Skeletal muscle tissue (tissue), 4 donors: ENCODE data around the gene DIS3L2. TPM values are rescaled to one million over a fixed set of nuclear protein-coding genes. Genes with fewer than 3 reads are reported as not detected.

Experiments used
- H3K27ac ChIP-seq: one replicate; pipeline ENCODE4 v1.7.0; 2013; ENCODE audit warnings: mild to moderate bottlenecking, low read depth, low read length, inconsistent platforms
- H3K27me3 ChIP-seq, 3 donors: one replicate each; pipeline ENCODE4 v1.7.0; 2013; ENCODE audit warnings: low read length in 3 of 3; ENCODE audit not compliant: control insufficient read depth in 3 of 3, insufficient read depth in 3 of 3
- H3K36me3 ChIP-seq, 3 donors: one replicate each; pipeline ENCODE4 v1.7.0; 2013; ENCODE audit warnings: low read length in 3 of 3; ENCODE audit not compliant: control insufficient read depth in 3 of 3, insufficient read depth in 3 of 3
- H3K4me1 ChIP-seq, 3 donors: one replicate each; pipeline ENCODE4 v1.7.0; 2013; ENCODE audit warnings: low read length in 3 of 3, mild to moderate bottlenecking in 3 of 3; ENCODE audit not compliant: control insufficient read depth in 3 of 3, insufficient read depth in 3 of 3
- H3K4me3 ChIP-seq, 3 donors: one replicate each; pipeline ENCODE4 v1.7.0; 2013; ENCODE audit warnings: low read length in 3 of 3
- H3K9ac ChIP-seq, 3 donors: one replicate each; pipeline ENCODE4 v1.7.0; 2013; ENCODE audit warnings: low read length in 3 of 3, mild to moderate bottlenecking in 3 of 3, moderate library complexity in 2 of 3, low read depth in 1 of 3
- H3K9me3 ChIP-seq, 3 donors: one replicate each; pipeline ENCODE4 v1.7.0; 2013; ENCODE audit warnings: low read length in 3 of 3; ENCODE audit not compliant: control insufficient read depth in 3 of 3
- total RNA-seq: library from RNA; depleted of rRNA; stranded (reverse); fragments of >200 nt; gene quantifications from one replicate; pipeline ENCODE4 v1.2.3, GENCODE V29; 2014
- donor health status: Osteomylitis.

Gene DIS3L2
- total RNA-seq, 1 donor from 2014 or later, result 24.0 TPM

DNA sequence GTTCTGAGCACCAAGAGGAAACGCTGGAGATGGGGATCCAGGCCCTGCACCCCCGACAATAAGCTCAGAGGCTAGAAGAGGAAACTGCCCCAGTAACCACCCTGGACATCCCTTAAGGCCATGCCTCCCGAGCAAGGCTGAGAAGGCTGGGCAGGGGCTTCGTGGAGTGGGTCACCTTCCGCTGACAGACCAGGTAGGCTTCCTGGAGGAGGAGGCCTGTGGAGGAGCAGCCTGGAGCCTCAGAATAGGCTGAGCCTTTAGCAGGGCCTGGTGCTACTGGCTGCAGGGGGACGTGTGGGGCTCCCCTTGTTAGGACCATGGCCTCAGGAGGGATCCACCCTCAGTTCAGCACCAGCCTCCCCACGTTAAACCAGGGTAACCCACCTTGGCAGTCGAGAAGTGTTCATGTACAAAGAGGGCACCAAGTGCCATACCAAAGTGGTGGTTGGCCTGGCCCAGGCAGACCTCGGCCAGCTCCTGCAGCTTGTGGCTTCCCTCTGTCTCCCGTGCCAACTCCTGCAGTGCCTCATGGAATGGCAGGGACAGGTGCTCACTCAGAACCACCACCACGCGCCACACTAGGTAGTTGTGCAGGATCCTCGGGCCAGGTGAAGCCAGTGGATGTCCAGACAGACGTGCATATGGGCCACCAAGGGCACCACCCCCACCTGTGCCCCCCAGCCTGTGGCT, 388.6 kb downstream of the DIS3L2 start:
- Histone ChIP-seq H3K36me3 (no peaks in the 10 kb centered on the region), H3K4me3 (peak overlapping the region in 1 of 3 donors; percentile 6), H3K9ac (no peak overlapping the region), H3K27me3 (peaks cover 64 to 66% (median 64%) of the 10 kb centered on the region in 3 donors), H3K9me3 (no peaks in the 10 kb centered on the region), H3K27ac (no peak overlapping the region), H3K4me1 (peaks cover 6 to 19% (median 17%) of the 10 kb centered on the region in 3 donors)

GRCh38 chr2:232350804-232351685, 389.5 kb downstream of the DIS3L2 start:
- H3K27me3 ChIP-seq, result peaks cover 60 to 66% (median 64%) of the 10 kb centered on the region in 3 donors

GRCh38 chr2:232351686-232352510, 390.4 kb downstream of the DIS3L2 start:
- Histone ChIP-seq H3K27me3 (peaks cover 60 to 64% (median 64%) of the 10 kb centered on the region in 3 donors), H3K9ac (no peak overlapping the region), H3K4me1 (peaks cover 6 to 19% (median 17%) of the 10 kb centered on the region in 3 donors), H3K4me3 (no peak overlapping the region), H3K27ac (no peak overlapping the region), H3K9me3 (no peaks in the 10 kb centered on the region), H3K36me3 (no peaks in the 10 kb centered on the region)

More at GRCh38 chr2:232350804-232351685, 389.5 kb downstream of the DIS3L2 start:
- Histone ChIP-seq H3K36me3 (no peaks in the 10 kb centered on the region), H3K9ac (no peak overlapping the region), H3K9me3 (no peaks in the 10 kb centered on the region), H3K4me1 (peaks cover 6 to 19% (median 17%) of the 10 kb centered on the region in 3 donors), H3K4me3 (no peak overlapping the region), H3K27ac (no peak overlapping the region)

- H3K27ac ChIP-seq, result no peak overlapping the region
- no peaks in the 10 kb centered on the region for H3K36me3 ChIP-seq
- H3K4me1 ChIP-seq, result peaks cover 6 to 19% (median 17%) of the 10 kb centered on the region in 3 donors
- no peak overlapping the region for H3K4me3 ChIP-seq
- H3K9ac ChIP-seq, result no peak overlapping the region
- H3K27me3 ChIP-seq, result peaks cover 58 to 64% (median 60%) of the 10 kb centered on the region in 3 donors
- H3K9me3 ChIP-seq, result no peaks in the 10 kb centered on the region
Observed at GRCh38 chr2:232352511-232353091, 391.1 kb downstream of the DIS3L2 start.

- no peaks in the 10 kb centered on the region for H3K36me3 ChIP-seq
- H3K9ac ChIP-seq, result no peak overlapping the region
- H3K4me1 ChIP-seq, result peaks cover 6 to 19% (median 17%) of the 10 kb centered on the region in 3 donors
- no peak overlapping the region for H3K4me3 ChIP-seq
- H3K27me3 ChIP-seq, result peaks cover 58 to 63% (median 60%) of the 10 kb centered on the region in 3 donors
- no peaks in the 10 kb centered on the region for H3K9me3 ChIP-seq
- no peak overlapping the region for H3K27ac ChIP-seq
Observed at GRCh38 chr2:232353096-232353495, 391.6 kb downstream of the DIS3L2 start.

DNA sequence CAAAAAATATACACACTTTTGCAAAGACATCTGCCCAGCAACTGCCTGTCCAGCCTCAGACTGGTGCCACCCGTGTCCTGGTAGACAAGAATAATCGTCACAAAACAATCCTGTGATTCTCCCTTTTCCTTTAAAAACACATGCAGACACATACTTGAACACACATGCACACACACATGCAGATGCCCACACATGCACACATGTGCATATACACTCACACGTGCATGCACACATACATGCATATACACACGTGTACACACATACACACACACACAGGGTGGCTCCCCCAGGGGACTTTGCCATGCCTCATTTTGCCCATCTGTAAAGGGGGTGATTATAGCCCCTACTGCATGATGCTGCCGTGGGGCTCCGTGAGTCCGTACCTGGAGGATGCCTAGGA, 392.1 kb downstream of the DIS3L2 start:
- peaks cover 6 to 19% (median 17%) of the 10 kb centered on the region in 3 donors for H3K4me1 ChIP-seq
- H3K9ac ChIP-seq, result no peak overlapping the region
- no peaks in the 10 kb centered on the region for H3K36me3 ChIP-seq
- no peak overlapping the region for H3K27ac ChIP-seq
- H3K9me3 ChIP-seq, result no peaks in the 10 kb centered on the region
- H3K4me3 ChIP-seq, result no peak overlapping the region
- H3K27me3 ChIP-seq, result peaks cover 54 to 59% (median 58%) of the 10 kb centered on the region in 3 donors

GRCh38 chr2:232354069-232354468, 392.6 kb downstream of the DIS3L2 start:
- Histone ChIP-seq H3K4me3 (no peak overlapping the region), H3K36me3 (no peaks in the 10 kb centered on the region), H3K9ac (no peak overlapping the region), H3K9me3 (no peaks in the 10 kb centered on the region), H3K27ac (no peak overlapping the region), H3K4me1 (peaks cover 6 to 19% (median 17%) of the 10 kb centered on the region in 3 donors), H3K27me3 (peaks cover 50 to 55% (median 54%) of the 10 kb centered on the region in 3 donors)

- Histone ChIP-seq H3K36me3 (no peaks in the 10 kb centered on the region), H3K9me3 (no peaks in the 10 kb centered on the region), H3K4me1 (peaks cover 0 to 4% (median 0%) of the 10 kb centered on the region in 3 donors), H3K27ac (no peak overlapping the region), H3K9ac (no peak overlapping the region), H3K27me3 (no peaks in the 10 kb centered on the region), H3K4me3 (no peak overlapping the region)
Observed at GRCh38 chr2:232361646-232362045, 400.1 kb downstream of the DIS3L2 start.

DNA sequence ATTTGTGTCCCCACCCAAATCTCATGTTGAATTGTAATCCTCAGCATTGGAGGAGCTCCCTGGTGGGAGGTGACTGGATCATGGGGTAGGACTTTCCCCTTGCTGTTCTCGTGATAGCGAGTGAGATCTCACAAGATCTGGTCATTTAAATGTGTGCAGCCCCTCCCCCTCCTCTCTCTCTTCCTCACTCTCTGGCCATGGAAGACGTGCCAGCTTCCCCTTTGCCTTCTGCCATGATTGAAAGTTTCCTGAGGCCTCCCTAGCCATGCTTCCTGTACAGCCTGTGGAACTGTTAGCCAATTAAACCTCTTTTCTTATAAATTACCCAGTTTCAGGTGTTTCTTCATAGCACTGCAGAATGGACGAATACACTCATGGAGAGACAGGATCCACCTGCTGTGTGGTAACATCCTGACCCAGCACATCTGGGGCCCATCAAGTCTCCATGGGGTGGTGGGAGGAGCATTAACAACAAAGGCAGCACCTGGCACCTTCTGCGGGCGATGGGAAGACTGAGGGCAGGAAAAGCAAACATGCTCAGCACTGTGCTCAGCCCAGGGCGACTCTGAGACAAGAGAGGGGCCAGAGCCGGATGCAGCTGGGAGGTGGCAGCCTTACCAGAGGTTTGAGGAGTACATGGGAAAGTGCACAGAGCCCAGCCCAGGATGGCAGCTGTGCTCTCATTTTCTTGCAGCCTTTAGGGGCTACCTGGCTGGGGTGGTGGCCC, 400.8 kb downstream of the DIS3L2 start:
- Histone ChIP-seq H3K27me3 (peaks cover 0 to 1% (median 0%) of the 10 kb centered on the region in 3 donors), H3K9ac (no peak overlapping the region), H3K27ac (no peak overlapping the region), H3K9me3 (no peaks in the 10 kb centered on the region), H3K4me1 (peaks cover 0 to 4% (median 0%) of the 10 kb centered on the region in 3 donors), H3K4me3 (no peak overlapping the region), H3K36me3 (no peaks in the 10 kb centered on the region)
